Measurements from ENCODE around the gene RAPGEF5.

Gene RAPGEF5

GRCh38 chr7:22287412-22287811, 69.5 kb downstream of the RAPGEF5 start:
- H3K27ac Mint-ChIP-seq, result no peak overlapping the region

GRCh38 chr7:22286436-22286835, 70.5 kb downstream of the RAPGEF5 start:
- Mint-ChIP-seq H3K27me3 (ENCODE audit: low read depth) (no peaks in the 10 kb centered on the region), H3K4me1 (no peaks in the 10 kb centered on the region), H3K27ac (peak overlapping the region in 2 of 3 experiments; percentile 25 to 40), H3K4me3 (no peak overlapping the region), H3K9me3 (no peaks in the 10 kb centered on the region), H3K36me3 (ENCODE audit: low read depth) (no peaks in the 10 kb centered on the region)
- no peak for TF ChIP-seq CTCF (IDR thresholded peaks at IDR 0.05; ENCODE audit: unreplicated experiment in 3 of 3)

More at GRCh38 chr7:22287412-22287811, 69.5 kb downstream of the RAPGEF5 start:
- no peaks in the 10 kb centered on the region for H3K9me3 Mint-ChIP-seq
- no peak overlapping the region for H3K4me3 Mint-ChIP-seq
- TF ChIP-seq CTCF (IDR thresholded peaks at IDR 0.05; ENCODE audit: unreplicated experiment in 3 of 3), result no peak
- H3K27me3 Mint-ChIP-seq (ENCODE audit: low read depth), result no peaks in the 10 kb centered on the region
- no peaks in the 10 kb centered on the region for H3K36me3 Mint-ChIP-seq (ENCODE audit: low read depth)
- no peaks in the 10 kb centered on the region for H3K4me1 Mint-ChIP-seq

GRCh38 chr7:22281481-22281880, 75.5 kb downstream of the RAPGEF5 start:
- Mint-ChIP-seq H3K27ac (no peak overlapping the region), H3K4me3 (no peak overlapping the region), H3K4me1 (no peaks in the 10 kb centered on the region), H3K9me3 (no peaks in the 10 kb centered on the region), H3K36me3 (ENCODE audit: low read depth) (no peaks in the 10 kb centered on the region), H3K27me3 (ENCODE audit: low read depth) (no peaks in the 10 kb centered on the region)
- no peak for TF ChIP-seq CTCF (IDR thresholded peaks at IDR 0.05; ENCODE audit: unreplicated experiment in 3 of 3)

- H3K27me3 Mint-ChIP-seq (ENCODE audit: low read depth), result no peaks in the 10 kb centered on the region
- no peak for TF ChIP-seq CTCF (IDR thresholded peaks at IDR 0.05; ENCODE audit: unreplicated experiment in 3 of 3)
- H3K4me1 Mint-ChIP-seq, result no peaks in the 10 kb centered on the region
- H3K4me3 Mint-ChIP-seq, result peak overlapping the region in 1 of 3 experiments; percentile 15
- H3K27ac Mint-ChIP-seq, result no peak overlapping the region
- H3K36me3 Mint-ChIP-seq (ENCODE audit: low read depth), result no peaks in the 10 kb centered on the region
- no peaks in the 10 kb centered on the region for H3K9me3 Mint-ChIP-seq
These were observed 76.9 kb downstream of the RAPGEF5 start for GRCh38 chr7:22280031-22280430.

- H3K27ac Mint-ChIP-seq, result no peak overlapping the region
- no peak for TF ChIP-seq CTCF (IDR thresholded peaks at IDR 0.05; ENCODE audit: unreplicated experiment in 3 of 3)
- H3K27me3 Mint-ChIP-seq (ENCODE audit: low read depth), result peaks cover 3% of the 10 kb centered on the region
- no peaks in the 10 kb centered on the region for H3K36me3 Mint-ChIP-seq (ENCODE audit: low read depth)
- no peaks in the 10 kb centered on the region for H3K9me3 Mint-ChIP-seq
- no peaks in the 10 kb centered on the region for H3K4me1 Mint-ChIP-seq
- H3K4me3 Mint-ChIP-seq, result no peak overlapping the region
These were observed 78.3 kb downstream of the RAPGEF5 start for GRCh38 chr7:22278660-22279059.

GRCh38 chr7:22277375-22277774, 79.6 kb downstream of the RAPGEF5 start:
- Mint-ChIP-seq H3K4me3 (no peak overlapping the region), H3K4me1 (no peaks in the 10 kb centered on the region), H3K9me3 (no peaks in the 10 kb centered on the region), H3K27ac (no peak overlapping the region), H3K36me3 (ENCODE audit: low read depth) (no peaks in the 10 kb centered on the region), H3K27me3 (ENCODE audit: low read depth) (peaks cover 3% of the 10 kb centered on the region)
- no peak for TF ChIP-seq CTCF (IDR thresholded peaks at IDR 0.05; ENCODE audit: unreplicated experiment in 3 of 3)
